ENCODE measurements around the gene PRKAG1. TPM values are rescaled to one million over a fixed set of nuclear protein-coding genes. Genes with fewer than 3 reads are reported as not detected.

PRKAG1 gene
- total and polyA plus RNA-seq, 7 donors: 48.6 to 71.3 (median 61.3) TPM

DNA sequence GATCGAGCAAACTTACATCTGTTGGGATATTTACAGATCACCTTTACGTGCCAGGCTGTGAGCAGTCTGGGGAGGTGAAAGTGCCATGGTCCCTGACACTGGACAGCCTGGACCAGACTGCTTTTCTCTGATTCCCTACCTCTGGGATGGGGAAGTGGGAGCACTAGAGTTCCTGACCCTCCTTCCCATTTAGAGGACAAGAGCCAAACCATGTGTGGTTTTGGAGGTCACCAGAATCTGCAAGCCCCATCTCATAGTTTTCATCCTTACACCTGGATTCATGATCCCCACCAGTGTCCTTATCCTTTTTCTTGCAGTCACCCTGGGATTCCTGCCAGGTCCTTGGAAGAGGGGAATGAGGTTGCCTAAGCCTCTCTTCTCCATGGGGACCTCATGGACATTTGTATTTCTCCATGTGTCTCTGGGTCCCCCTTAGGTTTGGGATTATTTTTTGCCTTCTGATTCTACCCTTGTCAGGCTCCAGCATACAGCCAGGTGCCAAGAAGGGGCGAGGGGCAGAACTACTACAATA is 45.6 kb downstream of the PRKAG1 start:
- no peak for DNase-seq
- H3K36me3 ChIP-seq: no peaks in the 10 kb centered on the region
- H3K27ac ChIP-seq: peak overlapping the region in 1 of 4 donors; percentile 54
- no peaks in the 10 kb centered on the region for H3K9me3 ChIP-seq
- peaks cover 40 to 92% (median 72%) of the 10 kb centered on the region in 3 donors for H3K27me3 ChIP-seq
- WGBS, 2 donors: 9 to 24% methylated on average over 3 of the region's 3 CpGs
- intact Hi-C loops (cut with DNase I): no loop called here
- TF ChIP-seq POLR2A (IDR thresholded peaks at IDR 0.05) (no peak), EP300 (IDR thresholded peaks at IDR 0.05) (no peak), POLR2AphosphoS5 (IDR thresholded peaks at IDR 0.05) (no peak)
- TF ChIP-seq, protein P1, sequence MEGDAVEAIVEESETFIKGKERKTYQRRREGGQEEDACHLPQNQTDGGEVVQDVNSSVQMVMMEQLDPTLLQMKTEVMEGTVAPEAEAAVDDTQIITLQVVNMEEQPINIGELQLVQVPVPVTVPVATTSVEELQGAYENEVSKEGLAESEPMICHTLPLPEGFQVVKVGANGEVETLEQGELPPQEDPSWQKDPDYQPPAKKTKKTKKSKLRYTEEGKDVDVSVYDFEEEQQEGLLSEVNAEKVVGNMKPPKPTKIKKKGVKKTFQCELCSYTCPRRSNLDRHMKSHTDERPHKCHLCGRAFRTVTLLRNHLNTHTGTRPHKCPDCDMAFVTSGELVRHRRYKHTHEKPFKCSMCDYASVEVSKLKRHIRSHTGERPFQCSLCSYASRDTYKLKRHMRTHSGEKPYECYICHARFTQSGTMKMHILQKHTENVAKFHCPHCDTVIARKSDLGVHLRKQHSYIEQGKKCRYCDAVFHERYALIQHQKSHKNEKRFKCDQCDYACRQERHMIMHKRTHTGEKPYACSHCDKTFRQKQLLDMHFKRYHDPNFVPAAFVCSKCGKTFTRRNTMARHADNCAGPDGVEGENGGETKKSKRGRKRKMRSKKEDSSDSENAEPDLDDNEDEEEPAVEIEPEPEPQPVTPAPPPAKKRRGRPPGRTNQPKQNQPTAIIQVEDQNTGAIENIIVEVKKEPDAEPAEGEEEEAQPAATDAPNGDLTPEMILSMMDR (IDR thresholded peaks at IDR 0.05): no peak
- H3K4me3 ChIP-seq: no peak overlapping the region
- peaks cover 0 to 34% (median 28%) of the 10 kb centered on the region in 4 donors for H3K4me1 ChIP-seq

DNA sequence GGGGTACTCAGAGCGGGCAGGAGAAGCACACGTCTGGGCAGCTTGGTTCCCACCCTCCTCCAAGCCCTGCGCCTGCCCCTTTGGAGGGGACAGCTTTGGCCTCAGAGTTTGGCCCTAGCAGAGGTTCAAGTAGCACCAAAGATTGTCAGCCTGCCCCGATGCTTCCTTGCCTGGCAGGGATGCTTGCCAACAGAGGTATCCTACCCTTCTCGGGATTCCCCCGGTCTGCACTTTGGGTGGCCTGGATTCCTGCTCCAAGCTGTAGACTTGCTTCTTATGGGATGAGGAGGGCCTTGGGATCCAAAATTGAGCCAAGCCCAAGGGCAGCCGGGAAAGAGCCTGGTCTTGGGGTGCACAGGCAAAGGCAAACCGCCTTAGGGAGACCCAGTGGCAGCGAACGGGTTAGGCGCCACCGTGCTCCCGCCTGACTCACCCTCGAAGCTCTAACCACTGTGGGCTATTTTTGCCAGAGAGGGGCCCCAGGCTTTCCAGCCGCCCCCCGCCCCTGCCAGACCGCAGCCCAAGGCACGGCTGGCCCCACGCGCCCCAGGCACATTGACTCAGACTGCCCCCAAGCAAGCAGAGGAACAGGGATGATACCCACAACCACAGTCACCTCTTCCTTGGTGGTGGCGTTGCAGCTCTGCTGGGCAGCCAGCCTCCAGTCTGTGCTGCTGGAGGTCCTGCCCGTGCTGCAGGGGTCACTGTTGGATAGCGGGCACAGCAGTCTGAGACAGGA is 46.2 kb downstream of the PRKAG1 start:
- H3K4me1 ChIP-seq: peaks cover 0 to 28% (median 24%) of the 10 kb centered on the region in 4 donors
- WGBS, 2 donors: 13 to 17% methylated on average over 23 of the region's 23 CpGs
- TF ChIP-seq POLR2A (IDR thresholded peaks at IDR 0.05) (no peak), POLR2AphosphoS5 (IDR thresholded peaks at IDR 0.05) (no peak), EP300 (IDR thresholded peaks at IDR 0.05) (no peak)
- TF ChIP-seq, protein P1 (IDR thresholded peaks at IDR 0.05): no peak
- H3K27ac ChIP-seq: no peak overlapping the region
- intact Hi-C loops (cut with DNase I): no loop called here
- no peaks in the 10 kb centered on the region for H3K36me3 ChIP-seq
- no peak for DNase-seq
- H3K9me3 ChIP-seq: no peaks in the 10 kb centered on the region
- peaks cover 33 to 86% (median 65%) of the 10 kb centered on the region in 3 donors for H3K27me3 ChIP-seq
- no peak overlapping the region for H3K4me3 ChIP-seq

DNA sequence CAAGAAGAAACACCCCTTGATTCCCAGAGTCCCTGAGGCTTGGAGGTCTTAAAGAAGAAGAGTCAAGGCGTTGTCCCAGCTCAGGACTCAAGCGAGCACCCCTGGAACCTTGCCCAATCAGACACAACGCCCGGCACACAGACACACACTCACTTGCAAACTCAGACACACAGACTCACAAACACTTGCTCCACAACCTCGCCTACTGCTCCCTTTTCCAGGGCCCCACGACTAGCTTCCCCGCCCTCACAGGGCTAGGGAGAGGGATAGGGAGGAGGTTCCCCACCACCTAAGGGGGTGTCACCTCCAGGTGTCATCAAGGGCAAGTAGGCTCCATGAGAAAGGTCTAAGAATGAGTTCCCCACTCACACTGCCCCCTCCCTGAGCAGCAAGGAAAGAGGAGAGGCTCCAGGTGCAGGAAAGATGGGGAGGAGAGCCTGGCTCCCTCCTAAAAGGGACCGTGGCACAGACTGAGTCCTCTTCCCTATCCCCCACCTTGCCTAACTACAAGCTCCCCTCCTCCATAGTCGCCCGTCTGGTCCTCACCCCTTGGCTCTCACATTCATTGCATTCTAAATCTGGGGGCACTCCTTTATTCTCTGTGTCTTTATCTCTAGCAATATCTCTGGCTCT is 47.8 kb downstream of the PRKAG1 start:
- 11 to 30% methylated on average over 10 of the region's 10 CpGs for WGBS, 2 donors
- intact Hi-C loops (cut with DNase I): no loop called here
- Histone ChIP-seq H3K27ac (peak overlapping the region in 1 of 4 donors; percentile 22), H3K4me3 (peak overlapping the region in 2 of 4 donors; percentile 24 to 26), H3K27me3 (peaks cover 33 to 70% (median 56%) of the 10 kb centered on the region in 3 donors), H3K9me3 (no peaks in the 10 kb centered on the region), H3K36me3 (no peaks in the 10 kb centered on the region), H3K4me1 (peaks cover 0 to 28% (median 24%) of the 10 kb centered on the region in 4 donors)
- TF ChIP-seq EP300 (IDR thresholded peaks at IDR 0.05) (no peak), POLR2A (IDR thresholded peaks at IDR 0.05) (no peak), POLR2AphosphoS5 (IDR thresholded peaks at IDR 0.05) (no peak)
- TF ChIP-seq, protein P1 (IDR thresholded peaks at IDR 0.05): no peak
- no peak for DNase-seq

DNA sequence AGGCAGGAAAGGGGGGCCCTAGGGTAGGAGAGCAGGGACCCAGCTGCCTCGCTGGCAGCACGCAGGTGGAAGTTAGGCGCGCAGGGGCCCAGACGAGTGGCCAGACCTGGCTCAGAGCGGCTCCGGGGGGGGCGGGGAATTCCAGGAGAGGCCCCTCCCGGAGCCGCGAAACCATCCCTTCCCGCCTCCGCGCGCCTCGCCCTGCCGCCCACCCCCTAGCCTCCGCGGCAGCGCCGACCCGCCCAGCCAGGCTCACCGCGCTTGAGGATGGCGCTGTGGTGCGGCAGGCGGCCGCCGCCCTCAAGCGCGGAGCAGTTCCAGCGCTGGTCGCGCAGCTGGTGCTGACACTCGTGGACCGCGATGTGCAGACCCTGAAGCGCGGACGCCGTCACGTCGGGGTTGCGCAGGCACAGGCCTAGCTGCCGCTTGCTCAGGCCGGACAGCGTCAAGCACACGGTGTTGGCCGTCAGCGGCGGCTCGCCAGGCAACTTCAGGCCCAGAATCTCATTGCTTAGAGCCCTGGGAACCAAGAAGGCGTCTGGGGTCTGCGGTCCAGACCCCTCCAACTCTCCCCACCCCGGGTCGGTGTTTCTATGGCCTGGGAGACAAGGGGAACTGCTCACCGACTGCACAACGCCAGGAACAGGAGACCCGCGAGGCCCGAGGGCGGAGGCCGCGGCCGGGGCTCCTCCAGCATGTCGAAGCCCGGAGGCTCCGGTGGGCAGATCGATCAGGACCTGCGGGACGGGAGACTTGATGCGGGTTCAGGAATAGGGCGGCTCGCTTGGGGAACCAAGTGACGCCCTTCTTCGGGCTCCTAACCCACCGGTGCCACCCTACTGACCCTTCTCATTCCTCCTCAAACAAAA is 48.5 kb downstream of the PRKAG1 start:
- Histone ChIP-seq H3K4me3 (peak overlapping the region in 3 of 4 donors; percentile 5 to 18 (median 18)), H3K27me3 (peaks cover 33 to 62% (median 54%) of the 10 kb centered on the region in 3 donors), H3K27ac (peak overlapping the region in 1 of 4 donors; percentile 22), H3K9me3 (no peaks in the 10 kb centered on the region), H3K36me3 (no peaks in the 10 kb centered on the region), H3K4me1 (peaks cover 0 to 28% (median 24%) of the 10 kb centered on the region in 4 donors)
- TF ChIP-seq POLR2AphosphoS5 (IDR thresholded peaks at IDR 0.05) (no peak), POLR2A (IDR thresholded peaks at IDR 0.05) (no peak), EP300 (IDR thresholded peaks at IDR 0.05) (no peak)
- TF ChIP-seq, protein P1 (IDR thresholded peaks at IDR 0.05): no peak
- intact Hi-C loops (cut with DNase I): no loop called here
- 7% methylated on average over 77 of the region's 77 CpGs for WGBS, 2 donors
- DNase-seq: no peak
